HFF-Myc (cell line): ENCODE results near the gene PFDN1.

Experiments used
- DNase-seq: peaks from one replicate; pipeline ENCODE4 v3.0.0-alpha.2; 2011; ENCODE audit warnings: low read depth; ENCODE audit errors: extremely low read depth
- H3K4me3 ChIP-seq: replicated peaks from 2 replicates; pipeline ENCODE4 v1.5.1; 2011; ENCODE audit warnings: low read depth, mild to moderate bottlenecking, control low read depth, low read length
- TF ChIP-seq, protein P1 (sequence below): IDR thresholded peaks from 2 replicates; pipeline ENCODE4 v1.5.1; 2012; ENCODE audit warnings: mild to moderate bottlenecking, low read depth, low read length, control low read depth; ENCODE audit errors: missing control alignments

Gene PFDN1

DNA sequence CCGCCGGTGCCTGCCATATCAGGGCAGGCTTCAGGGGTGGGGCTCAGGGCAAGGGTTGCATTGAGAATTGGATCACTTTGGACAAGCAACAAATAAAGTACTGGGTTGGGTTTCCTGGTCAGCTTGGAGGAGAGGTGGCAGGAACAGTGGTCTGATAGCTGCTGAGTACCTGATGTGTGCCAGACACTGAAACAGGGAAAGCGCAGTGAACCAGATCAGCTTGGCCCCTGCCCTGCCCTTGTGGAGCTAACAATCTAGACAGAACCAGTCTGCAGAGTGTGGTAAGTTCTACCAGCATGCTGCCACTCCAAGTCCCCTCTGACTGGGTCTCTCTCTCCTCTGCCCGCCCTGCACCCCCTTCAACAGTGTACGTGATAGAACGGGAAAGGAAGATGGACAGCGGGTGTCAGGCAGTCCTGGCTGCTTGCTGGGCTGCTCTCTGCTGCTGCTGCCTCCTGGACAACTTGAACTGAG is 74.5 kb downstream of the PFDN1 start:
- DNase-seq, result no peak
- TF ChIP-seq, protein P1, sequence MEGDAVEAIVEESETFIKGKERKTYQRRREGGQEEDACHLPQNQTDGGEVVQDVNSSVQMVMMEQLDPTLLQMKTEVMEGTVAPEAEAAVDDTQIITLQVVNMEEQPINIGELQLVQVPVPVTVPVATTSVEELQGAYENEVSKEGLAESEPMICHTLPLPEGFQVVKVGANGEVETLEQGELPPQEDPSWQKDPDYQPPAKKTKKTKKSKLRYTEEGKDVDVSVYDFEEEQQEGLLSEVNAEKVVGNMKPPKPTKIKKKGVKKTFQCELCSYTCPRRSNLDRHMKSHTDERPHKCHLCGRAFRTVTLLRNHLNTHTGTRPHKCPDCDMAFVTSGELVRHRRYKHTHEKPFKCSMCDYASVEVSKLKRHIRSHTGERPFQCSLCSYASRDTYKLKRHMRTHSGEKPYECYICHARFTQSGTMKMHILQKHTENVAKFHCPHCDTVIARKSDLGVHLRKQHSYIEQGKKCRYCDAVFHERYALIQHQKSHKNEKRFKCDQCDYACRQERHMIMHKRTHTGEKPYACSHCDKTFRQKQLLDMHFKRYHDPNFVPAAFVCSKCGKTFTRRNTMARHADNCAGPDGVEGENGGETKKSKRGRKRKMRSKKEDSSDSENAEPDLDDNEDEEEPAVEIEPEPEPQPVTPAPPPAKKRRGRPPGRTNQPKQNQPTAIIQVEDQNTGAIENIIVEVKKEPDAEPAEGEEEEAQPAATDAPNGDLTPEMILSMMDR, result no peak
- H3K4me3 ChIP-seq, result no peak overlapping the region

DNA sequence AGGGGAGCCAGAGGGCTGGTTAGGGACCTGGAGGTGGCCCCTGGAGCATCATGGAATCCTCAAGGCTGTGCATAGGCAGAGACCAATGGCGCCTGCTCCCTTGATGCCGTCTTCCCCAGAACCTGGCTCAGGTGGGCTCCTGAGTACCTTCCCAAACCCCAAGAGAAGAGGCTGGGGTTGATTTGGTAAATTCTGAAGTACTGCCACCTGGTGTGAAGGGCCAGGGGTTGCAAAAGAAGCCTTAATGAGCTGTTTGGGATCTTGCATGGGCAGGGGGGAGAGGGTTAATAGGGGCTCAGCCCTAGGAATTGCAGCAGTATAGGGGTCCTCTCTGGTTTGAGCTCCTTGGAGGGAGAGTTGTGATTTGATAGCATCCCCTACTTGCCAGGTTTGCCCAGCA is 75.9 kb downstream of the PFDN1 start:
- no peak for DNase-seq
- TF ChIP-seq, protein P1, result no peak

DNA sequence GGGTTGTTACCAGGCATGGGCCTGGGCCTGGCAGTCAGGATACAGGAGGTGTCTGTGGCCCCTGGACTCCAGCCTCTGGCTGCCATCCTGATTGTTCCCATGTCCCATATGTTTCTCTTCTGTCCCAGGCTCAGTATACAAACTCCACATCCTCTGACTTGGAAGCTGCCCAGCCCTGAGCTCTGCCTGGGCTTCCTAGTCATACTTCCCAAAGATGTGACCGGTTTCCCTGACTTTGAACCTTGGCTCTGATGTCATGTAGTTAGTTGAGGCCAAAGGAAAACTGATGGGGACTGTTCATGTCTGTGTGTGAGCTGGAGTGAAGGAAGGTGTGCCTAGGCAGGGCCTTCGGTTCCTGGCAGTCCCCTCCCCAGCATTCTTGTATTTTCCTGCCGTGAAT is 77.5 kb downstream of the PFDN1 start:
- DNase-seq, result no peak
- TF ChIP-seq, protein P1, result no peak
- H3K4me3 ChIP-seq, result no peak overlapping the region

More for the DNA sequence above, 75.9 kb downstream of the PFDN1 start:
- H3K4me3 ChIP-seq, result no peak overlapping the region

DNA sequence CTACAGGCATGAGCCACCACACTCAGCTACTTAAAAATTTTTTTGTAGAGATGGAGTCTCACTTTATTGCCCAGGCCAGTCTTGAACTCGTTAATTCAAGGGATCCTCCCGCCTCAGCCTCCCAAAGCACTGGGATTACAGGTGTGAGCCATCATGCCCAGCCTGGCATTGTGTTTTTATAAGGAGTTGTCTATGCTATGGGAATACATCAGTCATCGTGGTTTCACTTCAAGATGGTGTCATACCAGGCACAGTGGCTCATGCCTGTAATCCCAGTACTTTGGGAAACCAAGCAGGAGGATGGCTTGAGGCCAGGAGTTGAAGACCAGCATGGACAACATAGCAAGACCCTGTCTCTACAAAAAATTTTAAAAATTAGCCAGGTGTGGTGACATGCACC is 78.2 kb downstream of the PFDN1 start:
- TF ChIP-seq, protein P1, result no peak
- DNase-seq, result no peak

DNA sequence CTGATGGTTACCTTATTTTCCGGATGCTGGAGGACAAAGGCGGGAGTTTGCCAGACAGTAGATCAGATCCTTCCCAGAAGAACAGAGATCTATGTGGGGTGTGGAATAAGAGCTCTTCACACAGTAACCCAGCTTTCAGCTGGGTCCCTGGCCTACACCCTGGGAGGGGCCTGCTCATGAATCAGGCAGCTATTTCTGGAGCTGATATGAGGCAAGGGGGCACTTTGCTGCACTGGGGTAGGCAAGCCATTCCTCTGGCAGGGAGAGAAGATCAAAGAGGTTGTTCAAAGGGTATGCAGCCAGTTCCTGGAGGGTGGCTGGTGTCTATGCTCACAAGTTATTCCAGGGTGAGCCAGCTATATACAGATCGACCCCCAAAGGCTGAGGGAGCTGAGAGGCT is 79.3 kb downstream of the PFDN1 start:
- no peak for DNase-seq
- H3K4me3 ChIP-seq, result no peak overlapping the region
- TF ChIP-seq, protein P1, result no peak

More for the DNA sequence above, 78.2 kb downstream of the PFDN1 start:
- no peak overlapping the region for H3K4me3 ChIP-seq

DNA sequence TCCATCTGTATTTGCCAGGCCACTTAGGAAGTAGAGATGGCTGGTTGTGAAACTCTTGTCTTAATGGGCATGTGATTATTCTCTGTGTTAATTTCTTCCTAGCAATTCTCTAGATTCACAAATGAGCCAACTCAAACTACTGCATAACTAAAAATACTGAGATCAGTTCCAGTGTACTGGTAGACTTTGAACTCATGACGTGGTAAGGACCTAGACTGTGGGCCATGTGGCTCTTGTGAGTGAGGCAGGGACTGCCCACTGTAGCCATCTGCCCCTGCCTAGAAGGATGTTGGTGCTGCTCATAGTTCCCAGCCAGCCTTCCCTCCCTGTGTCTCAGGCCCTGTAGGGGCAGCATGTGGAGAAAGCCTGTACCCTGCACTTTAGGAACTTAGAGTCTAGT is 80.5 kb downstream of the PFDN1 start:
- TF ChIP-seq, protein P1, result no peak
- no peak for DNase-seq
- H3K4me3 ChIP-seq, result no peak overlapping the region

DNA sequence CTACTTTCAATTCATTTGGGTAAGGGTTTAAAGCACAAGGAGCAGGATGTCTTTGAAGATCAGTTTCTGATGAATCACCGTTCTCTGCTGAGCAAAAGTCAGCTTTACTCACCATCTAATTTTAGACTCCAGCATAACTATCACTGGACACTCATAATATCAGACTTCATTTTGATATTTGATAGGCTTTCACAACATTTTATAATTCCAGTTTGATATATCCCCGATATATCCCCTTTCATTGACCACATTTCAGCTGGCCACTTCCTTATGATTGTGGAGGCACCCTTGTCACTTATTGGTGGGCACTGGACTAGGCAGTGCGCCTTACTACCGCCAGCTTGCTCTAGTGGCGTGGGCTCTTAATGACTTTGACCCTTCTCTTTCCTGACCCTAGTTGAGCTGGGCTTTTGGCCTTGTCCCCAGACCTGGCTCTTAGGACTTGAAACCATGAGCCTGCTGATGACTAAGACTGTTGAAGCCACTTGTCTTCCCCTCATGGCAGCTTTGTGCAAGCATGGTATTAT is 81.1 kb downstream of the PFDN1 start:
- TF ChIP-seq, protein P1, result no peak
- no peak overlapping the region for H3K4me3 ChIP-seq
- DNase-seq, result no peak
